ENCODE data around the gene PER3.

DNA sequence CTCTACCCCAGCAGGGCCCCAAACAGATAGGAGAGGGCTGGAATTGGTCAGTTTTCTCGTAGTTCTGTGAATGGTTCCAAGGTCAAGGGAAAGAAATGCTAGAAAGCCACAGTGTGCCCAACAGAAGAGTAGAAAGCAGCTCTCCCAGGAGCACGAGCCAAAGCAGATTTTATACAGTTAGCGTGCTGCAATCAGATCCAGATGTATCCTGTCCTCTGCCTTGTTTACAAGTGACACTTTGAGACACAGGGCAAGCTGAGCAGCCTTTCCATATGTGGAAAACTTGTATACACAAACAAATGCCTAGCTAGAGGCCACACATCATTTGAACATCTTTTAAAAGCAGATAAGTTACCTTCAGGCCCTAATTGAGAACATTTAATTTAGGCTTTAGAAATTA is 6.5 kb upstream of the PER3 start:
- TF ChIP-seq, protein P1, sequence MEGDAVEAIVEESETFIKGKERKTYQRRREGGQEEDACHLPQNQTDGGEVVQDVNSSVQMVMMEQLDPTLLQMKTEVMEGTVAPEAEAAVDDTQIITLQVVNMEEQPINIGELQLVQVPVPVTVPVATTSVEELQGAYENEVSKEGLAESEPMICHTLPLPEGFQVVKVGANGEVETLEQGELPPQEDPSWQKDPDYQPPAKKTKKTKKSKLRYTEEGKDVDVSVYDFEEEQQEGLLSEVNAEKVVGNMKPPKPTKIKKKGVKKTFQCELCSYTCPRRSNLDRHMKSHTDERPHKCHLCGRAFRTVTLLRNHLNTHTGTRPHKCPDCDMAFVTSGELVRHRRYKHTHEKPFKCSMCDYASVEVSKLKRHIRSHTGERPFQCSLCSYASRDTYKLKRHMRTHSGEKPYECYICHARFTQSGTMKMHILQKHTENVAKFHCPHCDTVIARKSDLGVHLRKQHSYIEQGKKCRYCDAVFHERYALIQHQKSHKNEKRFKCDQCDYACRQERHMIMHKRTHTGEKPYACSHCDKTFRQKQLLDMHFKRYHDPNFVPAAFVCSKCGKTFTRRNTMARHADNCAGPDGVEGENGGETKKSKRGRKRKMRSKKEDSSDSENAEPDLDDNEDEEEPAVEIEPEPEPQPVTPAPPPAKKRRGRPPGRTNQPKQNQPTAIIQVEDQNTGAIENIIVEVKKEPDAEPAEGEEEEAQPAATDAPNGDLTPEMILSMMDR (IDR thresholded peaks at IDR 0.05; ENCODE audit: low read depth, low read length, missing input control): no peak
- TF ChIP-seq, protein P2, sequence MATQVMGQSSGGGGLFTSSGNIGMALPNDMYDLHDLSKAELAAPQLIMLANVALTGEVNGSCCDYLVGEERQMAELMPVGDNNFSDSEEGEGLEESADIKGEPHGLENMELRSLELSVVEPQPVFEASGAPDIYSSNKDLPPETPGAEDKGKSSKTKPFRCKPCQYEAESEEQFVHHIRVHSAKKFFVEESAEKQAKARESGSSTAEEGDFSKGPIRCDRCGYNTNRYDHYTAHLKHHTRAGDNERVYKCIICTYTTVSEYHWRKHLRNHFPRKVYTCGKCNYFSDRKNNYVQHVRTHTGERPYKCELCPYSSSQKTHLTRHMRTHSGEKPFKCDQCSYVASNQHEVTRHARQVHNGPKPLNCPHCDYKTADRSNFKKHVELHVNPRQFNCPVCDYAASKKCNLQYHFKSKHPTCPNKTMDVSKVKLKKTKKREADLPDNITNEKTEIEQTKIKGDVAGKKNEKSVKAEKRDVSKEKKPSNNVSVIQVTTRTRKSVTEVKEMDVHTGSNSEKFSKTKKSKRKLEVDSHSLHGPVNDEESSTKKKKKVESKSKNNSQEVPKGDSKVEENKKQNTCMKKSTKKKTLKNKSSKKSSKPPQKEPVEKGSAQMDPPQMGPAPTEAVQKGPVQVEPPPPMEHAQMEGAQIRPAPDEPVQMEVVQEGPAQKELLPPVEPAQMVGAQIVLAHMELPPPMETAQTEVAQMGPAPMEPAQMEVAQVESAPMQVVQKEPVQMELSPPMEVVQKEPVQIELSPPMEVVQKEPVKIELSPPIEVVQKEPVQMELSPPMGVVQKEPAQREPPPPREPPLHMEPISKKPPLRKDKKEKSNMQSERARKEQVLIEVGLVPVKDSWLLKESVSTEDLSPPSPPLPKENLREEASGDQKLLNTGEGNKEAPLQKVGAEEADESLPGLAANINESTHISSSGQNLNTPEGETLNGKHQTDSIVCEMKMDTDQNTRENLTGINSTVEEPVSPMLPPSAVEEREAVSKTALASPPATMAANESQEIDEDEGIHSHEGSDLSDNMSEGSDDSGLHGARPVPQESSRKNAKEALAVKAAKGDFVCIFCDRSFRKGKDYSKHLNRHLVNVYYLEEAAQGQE (IDR thresholded peaks at IDR 0.05): no peak
- TF ChIP-seq TAF1 (conservative IDR thresholded peaks at IDR 0.05): no peak
